Epithelial cell of esophagus (primary cell): Measurements from ENCODE around the gene MINK1.

Experiments
- DNase-seq: peaks from one replicate; pipeline ENCODE4 v3.0.0; 2010; ENCODE audit warnings: low read depth
- H3K4me3 ChIP-seq: 2 replicates; pipeline ENCODE4 v1.5.1; 2011; ENCODE audit warnings: mild to moderate bottlenecking, low read length, control low read depth
- CTCF ChIP-seq: IDR thresholded peaks from 2 replicates; pipeline ENCODE4 v1.5.1; 2011; ENCODE audit warnings: low read depth, mild to moderate bottlenecking, low read length, control low read depth, inconsistent platforms; ENCODE audit not compliant: insufficient read depth; ENCODE audit errors: missing control alignments

Gene MINK1

DNA sequence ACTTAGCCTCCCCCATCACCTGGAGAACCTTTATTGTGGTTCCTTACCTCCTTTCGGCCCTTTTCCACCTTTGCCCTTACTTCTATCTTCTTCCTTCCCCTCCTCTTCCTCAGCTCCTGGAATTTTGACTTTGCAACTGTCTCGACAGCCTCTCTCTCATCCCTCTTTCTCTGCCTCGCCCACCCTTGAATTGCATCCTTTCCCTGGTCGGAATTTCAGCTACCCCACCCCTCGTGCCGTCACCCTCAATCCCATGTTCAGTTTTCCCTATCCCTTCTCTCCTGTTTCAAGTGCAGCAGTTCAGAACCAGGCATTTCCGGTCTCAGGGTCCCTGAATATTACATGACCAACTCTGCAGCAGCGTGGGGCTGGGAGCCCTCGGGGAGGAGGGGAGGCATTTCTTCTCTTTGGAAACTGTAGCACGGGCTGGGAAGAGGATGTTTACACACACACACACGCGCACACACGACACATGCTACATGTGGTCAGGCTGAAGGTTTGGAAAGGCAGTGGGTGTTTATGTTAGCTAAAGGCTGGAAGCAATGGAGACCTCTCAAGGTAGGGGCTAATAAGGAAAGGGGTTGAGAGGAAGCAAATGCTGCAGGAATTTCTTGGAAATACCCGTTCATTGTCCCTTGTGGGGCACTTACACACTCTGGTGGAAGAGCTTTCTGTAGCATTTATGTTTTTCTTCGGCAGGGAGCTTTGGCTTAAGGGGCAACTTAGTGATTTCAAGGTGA lies 971 bp downstream of the MINK1 start:
- H3K4me3 ChIP-seq, result peak overlapping the region; percentile 84
- peak; percentile 28 for DNase-seq
- TF ChIP-seq CTCF, result no peak

GRCh38 chr17:4834681-4835020 lies 1.5 kb downstream of the MINK1 start:
- TF ChIP-seq CTCF, result no peak

DNA sequence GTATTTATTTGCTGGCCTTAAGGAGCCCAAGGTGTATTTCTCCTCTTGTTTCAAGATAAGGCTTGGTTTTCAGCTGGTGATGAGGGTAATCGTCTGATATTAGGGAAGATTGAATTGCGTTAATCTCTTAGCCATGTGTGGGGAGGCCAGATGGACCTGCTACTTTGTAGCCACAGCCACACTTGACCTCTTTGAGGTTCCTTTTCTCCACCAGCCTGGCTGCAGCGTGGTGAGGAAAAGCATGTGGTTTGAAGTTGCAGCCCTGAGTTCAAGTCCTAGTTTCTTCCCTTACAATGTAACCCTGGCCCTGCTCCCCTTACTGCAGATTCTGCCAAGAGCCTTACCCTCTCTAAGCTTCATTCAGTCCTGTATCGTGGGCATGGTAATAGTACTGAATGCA lies 3.1 kb downstream of the MINK1 start:
- no peak for TF ChIP-seq CTCF
- no peak overlapping the region for H3K4me3 ChIP-seq
- DNase-seq, result no peak

More at GRCh38 chr17:4834681-4835020, 1.5 kb downstream of the MINK1 start:
- peak overlapping the region; percentile 84 for H3K4me3 ChIP-seq
- DNase-seq, result no peak

DNA sequence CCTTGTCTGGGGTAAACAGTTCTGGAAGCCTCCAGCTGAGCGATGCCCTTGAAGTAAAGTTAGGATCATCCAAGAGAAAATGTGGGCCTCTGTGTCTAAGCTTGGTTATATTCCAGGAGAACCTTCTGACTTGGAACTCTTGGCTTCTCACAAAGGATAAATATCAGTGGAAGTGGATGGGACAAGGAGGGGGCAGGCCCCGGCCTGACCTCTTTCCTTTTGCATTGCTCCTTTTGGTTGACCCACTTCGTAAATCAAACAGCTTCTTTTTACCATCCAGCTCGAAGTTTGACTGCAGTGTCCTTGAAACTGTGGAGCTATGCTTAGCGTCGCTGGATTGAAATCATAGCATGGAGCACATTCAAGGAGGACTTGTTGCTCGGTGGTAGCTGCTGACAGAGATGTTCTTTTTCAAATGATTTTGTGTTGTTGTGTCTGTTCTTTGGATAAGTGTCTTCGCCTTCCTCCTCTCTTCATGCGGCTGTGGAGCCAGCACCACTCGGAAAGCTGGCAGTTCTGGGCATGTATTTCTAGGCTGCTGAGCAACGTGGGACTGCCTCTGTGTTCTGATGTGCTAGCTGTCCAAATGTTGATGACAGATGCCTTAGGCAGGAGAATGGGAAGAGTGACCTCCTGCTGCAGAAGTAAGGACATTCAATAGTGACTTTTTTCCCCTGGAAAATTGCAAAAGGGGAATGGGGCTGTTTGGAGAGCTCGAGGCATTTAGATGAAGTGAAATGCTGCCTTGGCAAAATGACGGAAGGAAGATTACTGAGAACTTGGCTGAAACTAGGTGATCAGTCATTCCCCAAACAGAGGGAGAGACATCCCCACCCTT lies 4.5 kb downstream of the MINK1 start:
- no peak for TF ChIP-seq CTCF
- H3K4me3 ChIP-seq, result no peak overlapping the region
- no peak for DNase-seq

DNA sequence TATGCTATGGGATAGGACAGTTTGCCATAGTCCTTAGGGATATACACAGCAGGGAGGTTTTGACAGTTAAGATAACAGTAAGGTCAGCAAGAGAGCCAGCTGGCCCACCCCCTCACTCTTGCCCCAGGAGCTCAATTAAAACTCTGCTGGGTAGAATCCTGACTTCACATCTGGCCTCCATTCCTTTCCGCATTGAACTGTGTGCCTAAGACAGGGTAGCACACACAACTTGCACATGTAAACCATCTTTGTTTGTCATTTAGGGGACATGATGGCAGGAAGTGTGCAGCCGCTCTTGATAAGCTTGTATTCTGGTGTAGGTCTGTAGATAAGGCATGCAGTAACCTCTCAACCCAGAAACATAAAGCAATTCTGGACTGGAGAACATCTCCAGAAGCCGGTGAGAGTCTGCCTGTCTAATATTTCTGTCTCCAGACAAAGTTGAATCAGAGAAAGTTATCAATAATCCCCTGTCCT lies 5.2 kb downstream of the MINK1 start:
- TF ChIP-seq CTCF, result no peak
- H3K4me3 ChIP-seq, result no peak overlapping the region
- no peak for DNase-seq

DNA sequence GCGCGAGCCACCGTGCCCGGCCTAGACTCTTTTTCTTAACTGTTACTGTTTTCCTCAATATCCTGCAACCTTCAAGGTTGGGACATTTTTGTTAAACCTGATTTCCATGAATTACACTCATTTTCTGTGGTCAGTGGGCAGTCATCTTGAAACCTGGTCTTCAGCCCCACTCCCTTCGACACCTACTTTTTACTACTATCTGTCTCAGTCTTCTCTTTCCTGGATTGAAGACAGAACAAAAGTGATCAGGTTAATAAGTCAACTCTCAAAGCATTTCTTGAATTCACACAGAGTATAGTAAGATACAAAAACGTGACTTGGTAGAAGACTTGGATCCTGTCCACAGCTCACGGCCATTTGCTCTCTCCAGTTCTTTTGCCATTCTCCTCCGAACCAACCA lies 6.1 kb downstream of the MINK1 start:
- no peak for DNase-seq
- TF ChIP-seq CTCF, result no peak
- no peak overlapping the region for H3K4me3 ChIP-seq
